NCI-H510A (cell line): ENCODE results near the gene PC.
"Not testable (repeated sequence)": the region's sequence is repeated elsewhere in the genome, so short reads cannot be mapped to it uniquely, and the experiment has no call there.

Experiments
- DNase-seq: peaks from one replicate; lab custom pipeline; 2025; lab: John Stamatoyannopoulos, UW

The PC gene

GRCh38 chr11:66958232-66958955, at the start of gene PC:
PC (minus strand) TSS chr11:66958383; CDS start chr11:66872159, 86,224 bp downstream.
- peak; percentile 99 for DNase-seq

GRCh38 chr11:67007126-67007525, 48.9 kb upstream of the PC start:
- no peak for DNase-seq

- no peak for DNase-seq
Observed at GRCh38 chr11:67006029-67006884, 48.1 kb upstream of the PC start.

DNA sequence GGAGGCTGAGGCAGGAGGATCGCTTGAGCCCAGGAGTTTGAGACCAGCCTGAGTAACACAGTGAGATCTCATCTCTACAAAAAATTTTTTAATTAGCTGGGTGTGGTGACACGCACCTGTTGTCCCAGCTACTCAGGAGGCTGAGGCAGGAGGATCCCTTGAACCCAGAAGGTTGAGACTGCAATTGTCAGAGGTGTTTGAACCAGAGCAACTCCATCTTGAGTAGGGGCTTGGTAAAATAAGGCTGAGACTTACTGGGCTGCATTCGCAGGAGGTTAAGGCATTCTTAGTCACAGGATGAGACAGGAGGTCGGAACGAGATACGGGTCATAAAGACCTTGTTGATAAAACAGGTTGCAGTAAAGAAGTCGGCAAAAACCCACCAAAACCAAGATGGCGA, 47.0 kb upstream of the PC start:
- DNase-seq = not testable (repeated sequence)

- no peak for DNase-seq
Observed at GRCh38 chr11:67002921-67003411, 44.8 kb upstream of the PC start.

DNA sequence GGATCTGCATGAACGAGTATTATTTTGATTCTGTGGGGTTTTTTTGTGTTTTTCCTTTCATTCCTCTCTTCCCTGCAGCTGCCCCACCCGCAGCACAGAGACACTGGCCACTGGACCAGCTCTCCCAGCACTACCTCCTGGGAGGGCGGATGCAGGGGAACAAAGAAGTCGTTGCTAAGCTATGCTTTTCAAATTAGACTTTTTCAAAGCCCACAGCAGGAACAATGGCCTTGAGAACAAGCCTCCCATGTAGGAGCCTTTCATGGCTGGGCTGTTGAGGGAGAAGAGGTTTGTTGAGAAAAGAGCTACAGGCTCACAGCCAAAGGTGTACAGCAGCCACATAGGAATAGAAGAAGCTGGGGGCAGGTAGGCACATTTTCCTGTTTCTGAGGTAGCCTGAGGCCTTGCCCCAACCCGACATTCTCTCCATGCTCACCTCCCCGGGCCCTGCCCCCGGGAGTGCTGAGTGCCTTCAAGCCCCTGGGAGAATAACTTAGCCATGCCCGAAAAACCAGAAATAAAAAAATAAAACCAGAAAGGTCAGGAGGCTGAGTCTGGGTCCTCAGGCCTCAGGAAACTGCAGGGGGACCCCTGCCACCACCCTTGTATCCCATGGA, 44.2 kb upstream of the PC start:
- DNase-seq = no peak

DNA sequence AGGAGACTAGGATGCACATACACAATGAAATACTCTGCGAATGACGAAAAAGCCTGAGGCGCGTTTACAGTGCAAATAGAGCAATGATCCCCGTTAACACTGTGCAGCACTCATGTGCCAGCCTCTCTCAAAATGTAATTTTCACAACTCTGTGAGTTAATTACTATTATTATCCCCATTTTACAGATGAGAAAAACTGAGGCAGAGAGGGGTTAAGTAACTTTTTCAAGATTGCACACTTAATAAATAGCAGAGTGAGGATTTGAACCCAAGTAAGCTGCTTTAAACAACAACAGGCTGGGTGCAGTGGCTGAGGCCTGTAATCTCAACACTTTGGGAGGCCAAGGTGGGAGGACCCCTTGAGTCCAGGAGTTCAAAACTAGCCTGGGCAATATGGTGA, 43.1 kb upstream of the PC start:
- DNase-seq = no peak

DNA sequence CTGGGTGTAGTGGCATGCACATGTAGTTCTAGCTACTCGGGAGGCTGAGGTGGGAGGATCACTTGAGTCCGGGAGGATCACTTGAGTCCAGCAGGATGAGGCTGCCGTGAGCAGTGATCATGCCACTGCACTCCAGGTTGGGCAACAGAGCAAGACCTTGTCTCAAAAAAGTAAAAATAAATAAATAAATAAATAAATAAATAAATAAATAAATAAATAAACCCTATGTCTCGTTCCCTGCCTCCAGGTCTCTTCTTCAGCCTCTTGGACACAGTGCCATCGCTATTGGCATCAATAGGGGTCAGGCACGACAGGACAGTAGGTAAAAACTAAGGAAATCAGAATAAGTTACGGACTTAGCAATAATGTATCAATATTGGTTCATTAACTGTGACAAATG, 41.4 kb upstream of the PC start:
- no peak for DNase-seq

DNA sequence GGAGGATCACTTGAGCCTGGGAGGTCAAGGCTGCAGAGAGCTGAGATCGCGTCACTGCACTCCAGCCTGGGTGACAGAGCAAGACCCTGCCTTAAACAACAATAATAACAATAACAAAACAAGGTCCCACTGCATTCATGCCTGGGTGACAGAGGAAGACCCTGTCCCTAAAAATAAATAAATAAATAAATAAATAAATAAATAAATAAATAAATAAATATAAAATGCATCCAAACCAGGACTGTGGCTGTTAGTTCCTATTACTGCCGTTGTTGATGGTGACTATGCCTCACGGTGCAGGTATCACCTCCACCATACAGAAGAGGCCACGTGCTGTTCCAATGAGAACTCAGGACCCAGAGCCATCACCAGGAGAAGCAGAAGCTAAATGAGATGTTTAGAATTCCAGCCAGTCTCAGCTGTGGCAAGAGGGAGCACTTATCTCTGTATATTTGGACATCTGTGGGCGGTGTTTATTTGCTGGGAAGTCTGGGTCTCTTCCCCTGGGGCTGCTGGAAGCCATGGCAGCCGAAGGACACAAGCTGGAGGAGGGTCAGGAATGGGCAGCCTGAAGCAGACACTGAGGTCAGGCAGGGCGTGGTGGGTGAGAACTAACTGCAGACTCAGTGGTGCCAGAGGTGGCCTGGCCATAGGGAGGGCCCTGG, 38.6 kb upstream of the PC start:
- DNase-seq = no peak

DNA sequence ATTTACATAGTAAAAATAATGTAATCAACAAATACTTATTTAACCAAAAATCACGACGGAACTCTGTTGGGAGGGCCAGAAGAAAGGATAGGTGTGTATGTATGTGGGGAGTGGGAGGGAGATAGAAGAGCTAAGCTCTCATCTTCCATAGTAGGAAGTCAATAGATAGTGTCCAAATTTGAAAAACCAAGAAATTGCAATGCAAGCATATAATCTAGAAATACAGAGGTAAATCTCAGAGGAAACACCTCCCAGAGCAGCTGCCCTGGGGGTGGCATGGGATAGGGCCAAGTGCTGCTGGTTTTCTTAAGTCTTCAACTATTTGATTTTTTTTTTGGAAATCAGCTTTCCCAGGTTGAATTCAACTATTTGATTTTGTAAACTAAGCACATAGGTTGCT, 33.9 kb upstream of the PC start:
- DNase-seq = no peak

DNA sequence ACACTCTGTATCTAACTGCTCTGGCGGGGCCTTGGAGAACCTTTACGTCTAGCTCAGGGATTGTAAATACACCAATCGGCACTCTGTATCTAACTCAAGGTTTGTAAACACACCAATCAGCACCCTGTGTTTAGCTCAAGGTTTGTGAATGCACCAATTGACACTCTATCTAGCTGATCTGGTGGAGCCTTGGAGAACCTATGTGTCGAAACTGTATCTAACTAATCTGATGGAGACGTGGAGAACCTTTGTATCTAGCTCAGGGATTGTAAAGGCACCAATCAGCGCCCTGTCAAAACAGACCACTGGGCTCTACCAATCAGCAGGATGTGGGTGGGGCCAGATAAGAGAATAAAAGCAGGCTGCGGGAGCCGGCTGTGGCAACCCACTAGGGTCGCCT, 31.2 kb upstream of the PC start:
- DNase-seq = not testable (repeated sequence)

DNA sequence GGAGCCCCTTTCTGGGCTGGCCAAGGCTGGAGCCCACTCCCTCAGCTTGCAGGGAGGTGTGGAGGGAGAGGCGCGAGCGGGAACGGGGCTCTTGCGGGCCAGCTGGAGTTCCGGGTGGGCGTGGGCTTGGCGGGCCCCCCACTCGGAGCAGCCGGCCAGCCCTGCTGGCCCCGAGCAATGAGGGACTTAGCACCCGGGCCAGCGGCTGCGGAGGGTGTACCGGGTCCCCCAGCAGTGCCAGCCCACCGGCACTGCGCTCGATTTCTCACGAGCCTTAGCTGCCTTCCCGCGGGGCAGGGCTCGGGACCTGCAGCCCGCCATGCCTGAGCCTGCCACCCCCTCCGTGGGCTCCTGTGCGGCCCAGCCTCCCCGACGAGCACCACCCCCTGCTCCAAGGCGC, 30.6 kb upstream of the PC start:
- not testable (repeated sequence) for DNase-seq

DNA sequence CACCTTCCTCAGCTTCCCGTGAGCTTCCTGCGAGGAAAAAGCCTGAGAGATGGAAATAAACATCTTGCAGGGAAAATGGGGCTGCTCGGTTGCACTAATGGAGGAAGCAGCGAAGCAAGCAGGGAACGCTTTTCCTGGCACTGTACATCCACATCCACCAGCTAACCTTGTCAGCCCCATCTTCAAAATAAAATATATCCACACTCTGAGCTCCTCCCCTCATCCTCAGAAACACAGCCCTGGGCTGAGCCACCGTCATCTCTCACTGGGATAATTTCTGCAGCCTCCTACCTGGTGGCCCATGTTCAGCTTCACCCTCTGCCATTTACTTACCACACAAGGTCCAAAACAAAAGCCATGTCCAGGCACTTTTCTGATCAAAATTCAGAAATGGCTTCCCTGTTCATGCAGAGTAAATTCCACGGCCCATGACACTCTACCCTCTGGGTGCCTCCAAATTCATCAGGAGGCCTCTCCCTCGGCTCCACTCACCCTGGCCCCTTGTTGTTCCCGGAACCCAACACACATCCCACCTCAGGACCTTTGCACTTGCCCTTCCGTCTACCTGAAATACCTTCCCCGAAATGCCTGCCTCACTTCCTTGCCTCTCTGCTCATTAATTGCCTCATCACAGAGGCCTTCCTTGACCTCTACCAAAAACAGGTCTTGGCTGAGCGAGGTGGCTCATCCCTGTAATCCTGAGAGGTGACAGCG, 29.9 kb upstream of the PC start:
- DNase-seq = no peak

DNA sequence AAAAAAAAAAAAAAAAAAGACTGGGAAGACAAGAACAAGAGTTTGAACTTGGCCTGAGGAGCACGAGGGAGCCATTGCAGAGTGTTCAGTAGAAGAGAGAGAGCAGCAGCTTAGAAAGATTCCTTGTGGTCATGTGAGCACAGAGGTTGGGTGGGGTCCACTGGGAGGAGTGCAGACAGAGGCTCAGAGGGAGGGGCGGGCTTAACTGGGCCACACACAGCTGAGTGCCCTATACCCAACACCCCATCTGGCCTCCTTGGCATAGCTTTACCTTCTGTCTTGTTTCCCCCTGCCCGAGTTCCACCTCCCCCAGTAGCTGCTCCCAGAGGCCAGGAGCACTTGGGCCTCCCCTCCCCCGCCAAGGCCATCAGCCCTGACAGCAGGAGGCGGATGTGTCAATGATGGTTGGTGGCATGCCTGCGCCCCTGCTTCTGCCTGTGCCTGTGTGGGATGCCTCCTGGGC, 29.0 kb upstream of the PC start:
- DNase-seq = no peak

DNA sequence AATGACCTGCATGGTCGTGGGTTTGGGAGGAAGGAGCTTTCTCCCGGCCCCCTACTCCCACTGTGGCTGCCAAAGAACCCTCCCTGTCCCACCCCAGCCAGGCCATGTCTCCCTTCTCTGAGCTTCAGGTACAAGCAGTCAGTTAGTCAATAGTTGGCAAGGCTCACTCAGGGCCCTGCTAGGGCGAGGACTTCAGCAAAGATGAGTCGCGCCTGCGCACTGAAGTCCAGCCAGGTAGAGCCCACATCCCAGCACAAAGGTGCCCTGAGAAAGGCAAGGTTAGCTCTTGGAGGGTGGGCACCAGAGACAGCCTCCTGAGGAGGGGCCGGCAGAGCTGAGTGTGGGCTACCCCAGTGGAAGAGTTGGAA, 28.0 kb upstream of the PC start:
- no peak for DNase-seq

- DNase-seq = no peak
Observed at GRCh38 chr11:66985508-66986177, 27.5 kb upstream of the PC start.

DNA sequence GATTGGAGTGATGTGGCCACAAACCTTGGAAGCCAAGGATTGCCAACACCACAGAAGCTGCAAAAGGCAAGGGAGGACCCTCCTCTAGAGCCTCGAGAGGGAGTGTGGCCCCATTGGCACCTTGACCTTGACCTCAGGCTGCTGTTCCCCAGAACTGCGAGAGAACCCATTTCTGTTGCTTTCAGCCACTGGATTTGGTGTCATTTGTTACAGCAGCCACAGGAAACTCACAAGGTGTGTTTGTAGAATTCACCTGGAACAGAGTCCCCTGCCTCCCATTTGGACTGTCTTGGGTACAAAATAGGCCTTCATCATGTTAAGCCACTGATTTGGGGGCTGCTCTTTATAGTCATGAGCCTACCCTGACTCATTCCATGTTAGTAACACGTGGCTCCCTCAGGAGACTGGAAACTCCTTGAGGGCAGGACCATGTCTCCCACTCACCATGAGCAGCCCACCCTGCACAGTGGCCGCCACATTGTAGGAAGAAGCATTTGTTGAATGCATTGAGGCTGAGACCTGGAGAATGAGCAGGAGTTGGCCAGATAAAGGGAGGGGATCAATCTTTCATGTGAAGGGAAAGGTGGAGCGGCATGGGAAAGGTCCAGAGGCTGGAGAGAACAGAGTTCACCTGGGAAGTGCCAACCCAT, 25.2 kb upstream of the PC start:
- no peak for DNase-seq

GRCh38 chr11:66981976-66982578, 23.9 kb upstream of the PC start:
- DNase-seq = peak; percentile 41

GRCh38 chr11:66979336-66979980, 21.3 kb upstream of the PC start:
- no peak for DNase-seq

DNA sequence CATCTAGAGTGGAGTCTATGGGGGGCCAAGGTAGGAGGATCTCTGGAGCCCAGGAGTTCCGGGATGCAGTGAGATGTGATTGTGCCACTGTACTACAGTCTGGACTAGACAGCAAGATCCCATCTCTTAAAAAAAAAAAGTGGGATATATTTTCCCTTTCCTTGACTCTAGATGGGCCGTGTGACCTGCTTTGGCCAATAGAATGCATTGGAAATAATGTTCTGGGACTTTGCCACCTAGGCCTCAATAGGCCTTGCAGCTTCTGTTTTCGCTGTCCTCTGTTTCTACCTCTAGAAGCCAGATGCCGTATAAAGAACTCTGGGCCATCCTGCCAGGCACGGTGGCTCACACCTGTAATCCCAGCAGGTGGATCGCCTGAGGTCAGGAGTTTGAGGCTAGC, 20.5 kb upstream of the PC start:
- no peak for DNase-seq
